DOHH2 (cell line): Measurements from ENCODE around the gene TAAR1.

Experiments used
- CTCF ChIP-seq: fragments of 200-600 bp; sonication (generic); IDR thresholded peaks from one replicate; pipeline ENCODE4 v1.5.1; 2014; ENCODE audit warnings: antibody characterized with exemption, mild to moderate bottlenecking, low read depth, low read length; ENCODE audit not compliant: poor library complexity, severe bottlenecking
- EZH2phosphoT487 ChIP-seq: fragments of 200-600 bp; sonication (generic); IDR thresholded peaks from 2 replicates; pipeline ENCODE4 v1.6.1; 2017; ENCODE audit warnings: borderline replicate concordance, mild to moderate bottlenecking, antibody characterized with exemption, low read length, moderate library complexity, mixed read lengths

- no peak for TF ChIP-seq CTCF
- no peak for TF ChIP-seq EZH2phosphoT487
Observed at GRCh38 chr6:132671295-132671694, 12.3 kb upstream of the TAAR1 start.
